HG03469 (cell line): ENCODE data around the gene PCDH8.

Experiments
- ATAC-seq: cut with Tn5 transposase; IDR thresholded peaks from one replicate; pipeline ENCODE4 v1.9.1; 2021; ENCODE audit warnings: mild to moderate bottlenecking, moderate library complexity, moderate number of reproducible peaks; ENCODE audit not compliant: unreplicated experiment

Gene PCDH8

GRCh38 chr13:52848455-52849195 lies at the start of gene PCDH8:
Gene PCDH8, minus strand, starts transcription at chr13:52848640. Its CDS starts 204 bp downstream, at chr13:52848436.
- ATAC-seq = no peak

GRCh38 chr13:52896827-52897659 lies 48.6 kb upstream of the PCDH8 start:
- ATAC-seq = no peak

GRCh38 chr13:52894413-52894812 lies 46.0 kb upstream of the PCDH8 start:
- ATAC-seq = no peak

- ATAC-seq = no peak
Measured at GRCh38 chr13:52892925-52893324, 44.5 kb upstream of the PCDH8 start.

GRCh38 chr13:52891706-52892105 lies 43.3 kb upstream of the PCDH8 start:
- ATAC-seq = no peak

- no peak for ATAC-seq
Measured at GRCh38 chr13:52887165-52887564, 38.7 kb upstream of the PCDH8 start.

- ATAC-seq = no peak
Measured at GRCh38 chr13:52885141-52885540, 36.7 kb upstream of the PCDH8 start.

GRCh38 chr13:52884429-52885010 lies 36.1 kb upstream of the PCDH8 start:
- no peak for ATAC-seq

- no peak for ATAC-seq
Measured at GRCh38 chr13:52882785-52883184, 34.3 kb upstream of the PCDH8 start.

GRCh38 chr13:52879950-52880741 lies 31.7 kb upstream of the PCDH8 start:
- ATAC-seq = no peak

- ATAC-seq = no peak
Measured at GRCh38 chr13:52878831-52879230, 30.4 kb upstream of the PCDH8 start.

GRCh38 chr13:52870143-52870542 lies 21.7 kb upstream of the PCDH8 start:
- no peak for ATAC-seq

GRCh38 chr13:52869621-52870020 lies 21.2 kb upstream of the PCDH8 start:
- ATAC-seq = no peak

GRCh38 chr13:52869050-52869449 lies 20.6 kb upstream of the PCDH8 start:
- ATAC-seq = no peak

- ATAC-seq = no peak
Measured at GRCh38 chr13:52868190-52868589, 19.8 kb upstream of the PCDH8 start.

- no peak for ATAC-seq
Measured at GRCh38 chr13:52864941-52865340, 16.5 kb upstream of the PCDH8 start.

GRCh38 chr13:52862358-52863206 lies 14.1 kb upstream of the PCDH8 start:
- ATAC-seq = no peak

- ATAC-seq = no peak
Measured at GRCh38 chr13:52852444-52852843, 4.0 kb upstream of the PCDH8 start.

GRCh38 chr13:52851137-52851962 lies 2.9 kb upstream of the PCDH8 start:
- peak; percentile 82 for ATAC-seq
